BJ (cell line): ENCODE measurements around the gene SRSF9. TPM values are rescaled to one million over a fixed set of nuclear protein-coding genes. Genes with fewer than 3 reads are reported as not detected.
A peak's percentile ranks its signal among the peaks of the same experiment; 100 is the strongest.
"Not testable (repeated sequence)": the region's sequence is repeated elsewhere in the genome, so short reads cannot be mapped to it uniquely, and the experiment has no call there.

Experiments used
- CTCF ChIA-PET: fragments of 350-600 bp; formaldehyde crosslinking; extraction: SDS; loops from one replicate; lab custom pipeline; 2021; ENCODE audit warnings: antibody characterized with exemption, inconsistent platforms; lab: Yijun Ruan, JAX
- POLR2A ChIA-PET: fragments of 300-600 bp; sonication (Branson Sonifier 250); formaldehyde crosslinking; extraction: SDS; loops from one replicate; lab custom pipeline; 2021; ENCODE audit warnings: antibody characterized with exemption; lab: Charles Lee
- DNase-seq: peaks from one replicate; pipeline ENCODE4 v3.0.0-alpha.2; 2011; ENCODE audit warnings: low read depth
- H3K27me3 ChIP-seq: 2 replicates; pipeline ENCODE4 v1.6.0; 2011; ENCODE audit warnings: low read length; ENCODE audit not compliant: control insufficient read depth, insufficient read depth
- H3K36me3 ChIP-seq: 2 replicates; pipeline ENCODE4 v1.5.1; 2011; ENCODE audit warnings: low read length; ENCODE audit not compliant: control insufficient read depth, insufficient read depth
- H3K4me3 ChIP-seq: 2 replicates; pipeline ENCODE4 v1.5.1; 2011; ENCODE audit warnings: low read depth, mild to moderate bottlenecking, control low read depth, low read length
- polyA minus RNA-seq: library from RNA; depleted of rRNA, polyadenylated mRNA; stranded (reverse); fragments of >200 nt; gene quantifications from 2 replicates; pipeline ENCODE4 v1.2.3, GENCODE V29; 2011; rRNA and poly(A)+ RNA removed
- polyA plus RNA-seq: library from polyadenylated mRNA; depleted of rRNA; stranded (reverse); fragments of >200 nt; gene quantifications from 2 replicates; pipeline ENCODE4 v1.2.3, GENCODE V29; 2011; rRNA removed
- TF ChIP-seq, protein P1 (sequence below): IDR thresholded peaks from 2 replicates; pipeline ENCODE4 v1.5.1; 2011; ENCODE audit warnings: low read depth, mild to moderate bottlenecking, control low read depth, inconsistent platforms, low read length, moderate library complexity; ENCODE audit not compliant: insufficient read depth

The SRSF9 gene, protein sequence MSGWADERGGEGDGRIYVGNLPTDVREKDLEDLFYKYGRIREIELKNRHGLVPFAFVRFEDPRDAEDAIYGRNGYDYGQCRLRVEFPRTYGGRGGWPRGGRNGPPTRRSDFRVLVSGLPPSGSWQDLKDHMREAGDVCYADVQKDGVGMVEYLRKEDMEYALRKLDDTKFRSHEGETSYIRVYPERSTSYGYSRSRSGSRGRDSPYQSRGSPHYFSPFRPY
- polyA plus RNA-seq: 88.0 and 108 TPM in 2 replicates
- 26.7 and 39.5 TPM in 2 replicates for polyA minus RNA-seq

DNA sequence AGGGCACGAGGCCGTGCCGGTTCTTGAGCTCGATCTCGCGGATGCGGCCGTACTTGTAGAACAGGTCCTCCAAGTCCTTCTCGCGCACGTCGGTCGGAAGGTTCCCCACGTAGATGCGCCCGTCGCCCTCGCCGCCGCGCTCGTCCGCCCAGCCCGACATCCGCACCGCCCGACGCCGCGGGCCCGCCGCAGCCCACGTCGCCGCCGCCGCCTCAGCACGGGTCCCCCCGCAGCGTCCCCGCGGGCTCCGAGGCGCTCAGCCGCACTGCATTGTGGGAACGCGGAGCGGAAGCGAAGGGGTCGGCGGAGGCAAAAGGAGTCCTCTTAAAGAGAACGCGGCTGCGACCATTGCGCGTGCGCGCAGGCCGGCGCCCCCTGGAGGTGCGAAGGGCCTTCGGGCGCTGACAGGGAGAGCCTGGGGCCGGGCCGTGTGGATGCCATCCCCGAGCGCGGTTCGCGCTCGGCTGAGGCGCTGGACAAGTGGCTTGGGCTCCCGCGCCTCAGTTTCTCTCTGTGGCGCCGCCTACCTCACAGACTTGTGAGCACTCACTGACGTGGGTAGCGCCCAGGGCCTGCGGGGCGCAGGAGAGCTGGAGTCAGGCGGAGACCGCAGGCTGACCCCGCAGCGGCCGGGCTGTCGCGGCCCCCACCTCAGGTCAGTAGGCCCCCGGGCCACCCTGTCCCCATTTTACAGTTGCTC lies at the start of gene SRSF9:
Gene SRSF9, minus strand, starts transcription at position 299 of the 700 bp plus-strand sequence. Its CDS starts 139 bp downstream, at position 160.
- TF ChIP-seq, protein P1, sequence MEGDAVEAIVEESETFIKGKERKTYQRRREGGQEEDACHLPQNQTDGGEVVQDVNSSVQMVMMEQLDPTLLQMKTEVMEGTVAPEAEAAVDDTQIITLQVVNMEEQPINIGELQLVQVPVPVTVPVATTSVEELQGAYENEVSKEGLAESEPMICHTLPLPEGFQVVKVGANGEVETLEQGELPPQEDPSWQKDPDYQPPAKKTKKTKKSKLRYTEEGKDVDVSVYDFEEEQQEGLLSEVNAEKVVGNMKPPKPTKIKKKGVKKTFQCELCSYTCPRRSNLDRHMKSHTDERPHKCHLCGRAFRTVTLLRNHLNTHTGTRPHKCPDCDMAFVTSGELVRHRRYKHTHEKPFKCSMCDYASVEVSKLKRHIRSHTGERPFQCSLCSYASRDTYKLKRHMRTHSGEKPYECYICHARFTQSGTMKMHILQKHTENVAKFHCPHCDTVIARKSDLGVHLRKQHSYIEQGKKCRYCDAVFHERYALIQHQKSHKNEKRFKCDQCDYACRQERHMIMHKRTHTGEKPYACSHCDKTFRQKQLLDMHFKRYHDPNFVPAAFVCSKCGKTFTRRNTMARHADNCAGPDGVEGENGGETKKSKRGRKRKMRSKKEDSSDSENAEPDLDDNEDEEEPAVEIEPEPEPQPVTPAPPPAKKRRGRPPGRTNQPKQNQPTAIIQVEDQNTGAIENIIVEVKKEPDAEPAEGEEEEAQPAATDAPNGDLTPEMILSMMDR: peak; percentile 92
- Histone ChIP-seq H3K36me3 (peaks cover 7% of the 10 kb centered on the region), H3K27me3 (no peaks in the 10 kb centered on the region), H3K4me3 (peak within 1 kb of the TSS; percentile 80)
- POLR2A ChIA-PET: no interaction called here
- DNase-seq: peak; percentile 74
- CTCF ChIA-PET: interaction anchor here (0.5 to 6.0 kb wide), 13 partner anchors 12 to 107 kb away, joined by 3 to 57 read pairs (median 5); partner anchors contain the start of gene DYNLL1

DNA sequence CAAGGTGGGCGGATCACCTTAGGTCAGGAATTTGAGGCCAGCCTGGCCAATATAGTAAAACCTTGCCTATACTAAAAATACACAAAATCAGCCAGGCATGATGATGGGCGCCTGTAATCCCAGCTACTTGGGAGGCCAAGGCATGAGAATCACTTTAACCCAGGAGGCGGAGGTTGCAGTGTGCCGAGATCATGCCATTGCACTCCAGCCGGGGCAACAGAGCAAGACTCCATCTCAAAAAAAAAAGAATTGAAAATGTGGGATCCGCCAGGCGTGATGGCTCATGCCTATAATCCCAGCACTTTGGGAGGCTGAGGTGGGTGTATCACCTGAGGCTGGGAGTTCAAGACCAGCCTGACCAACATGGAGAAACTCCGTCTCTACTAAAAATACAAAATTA lies 49.8 kb upstream of the SRSF9 start:
- POLR2A ChIA-PET, H3K36me3 ChIP-seq: not testable (repeated sequence)

DNA sequence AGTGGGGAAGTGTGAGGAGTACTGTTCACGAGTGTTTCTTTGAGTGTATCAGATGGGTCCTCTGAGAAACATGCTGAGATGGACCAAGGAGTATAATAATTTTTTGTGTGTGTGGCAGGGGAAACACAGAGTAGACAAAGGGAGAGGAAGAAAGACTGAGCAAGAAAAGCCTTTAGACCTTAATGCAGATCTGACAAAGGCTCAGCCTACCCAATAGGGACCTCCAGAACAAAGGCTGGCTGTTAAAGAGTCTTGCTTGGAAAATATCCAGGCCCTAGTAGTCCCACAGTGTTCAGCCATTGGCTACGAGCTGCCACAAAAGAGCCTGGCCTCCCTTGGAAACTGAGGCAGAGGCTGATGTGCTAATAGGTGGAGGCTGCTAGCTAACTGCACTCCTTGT lies 45.9 kb upstream of the SRSF9 start:
- DNase-seq: no peak
- ChIA-PET CTCF (interaction anchor here (0.6 to 1.3 kb wide), 4 partner anchors 11 to 1258 kb away, joined by 3 to 6 read pairs (median 4); no protein-coding TSS in a partner anchor), POLR2A (interaction anchor here (0.6 kb wide), 1 partner anchor 13 kb away, joined by 3 read pairs; no protein-coding TSS in a partner anchor)
- Histone ChIP-seq H3K4me3 (no peak overlapping the region), H3K27me3 (no peaks in the 10 kb centered on the region), H3K36me3 (peaks cover 4% of the 10 kb centered on the region)
- TF ChIP-seq, protein P1: no peak

More for the DNA sequence above, 49.8 kb upstream of the SRSF9 start:
- DNase-seq, H3K27me3 ChIP-seq, CTCF ChIA-PET, H3K4me3 ChIP-seq: not testable (repeated sequence)

DNA sequence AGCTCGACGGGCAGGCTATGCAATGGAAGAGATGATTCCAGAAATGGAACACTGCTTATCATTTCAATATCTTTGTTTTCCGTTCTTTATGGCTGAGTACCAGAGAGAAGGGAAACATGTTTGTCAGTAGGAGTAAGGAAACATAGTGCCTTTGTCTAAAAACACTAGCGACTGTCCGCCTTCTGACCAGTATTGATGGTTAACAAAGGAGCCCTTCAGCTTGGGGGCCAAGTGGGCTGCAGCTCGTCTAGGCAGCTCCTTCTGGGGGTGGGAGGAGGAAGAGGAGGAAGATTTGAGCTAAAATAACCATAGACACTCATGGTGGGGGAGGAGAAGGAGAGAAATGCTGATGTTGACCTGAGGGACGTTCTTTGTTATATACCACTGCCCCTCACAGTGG lies 44.5 kb upstream of the SRSF9 start:
- CTCF ChIA-PET: interaction anchor here (1.3 kb wide), 1 partner anchor 9 kb away, joined by 6 read pairs; no protein-coding TSS in a partner anchor

DNA sequence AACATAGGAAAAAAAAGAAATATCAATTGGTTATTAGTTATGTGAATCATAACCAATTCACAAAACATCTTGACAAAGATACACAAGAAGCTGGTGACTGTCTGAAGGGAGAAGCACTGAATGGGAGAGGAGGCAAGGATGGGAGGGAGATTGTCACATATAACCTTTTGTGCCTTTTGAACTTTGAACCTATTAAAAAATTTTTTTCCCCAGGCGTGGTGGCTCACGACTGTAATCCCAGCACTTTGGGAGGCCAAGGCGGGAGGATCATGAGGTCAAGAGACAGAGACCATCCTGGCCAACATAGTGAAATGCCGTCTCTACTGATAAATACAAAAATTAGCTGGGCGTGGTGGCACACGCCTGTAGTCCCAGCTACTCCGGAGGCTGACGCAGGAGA lies 39.0 kb upstream of the SRSF9 start:
- Histone ChIP-seq H3K36me3 (peaks cover 8% of the 10 kb centered on the region), H3K27me3 (no peaks in the 10 kb centered on the region), H3K4me3 (no peak overlapping the region)
- ChIA-PET CTCF (interaction anchor here (0.9 kb wide), 1 partner anchor 9 kb away, joined by 3 read pairs; no protein-coding TSS in a partner anchor), POLR2A (no interaction called here)
- TF ChIP-seq, protein P1: no peak
- no peak for DNase-seq

More for the DNA sequence above, 44.5 kb upstream of the SRSF9 start:
- H3K4me3 ChIP-seq: no peak overlapping the region
- H3K36me3 ChIP-seq: peaks cover 10% of the 10 kb centered on the region
- TF ChIP-seq, protein P1: no peak
- H3K27me3 ChIP-seq: no peaks in the 10 kb centered on the region
- POLR2A ChIA-PET: no interaction called here
- no peak for DNase-seq
